ENCODE measurements around the gene RAB24.
A peak's percentile ranks its signal among the peaks of the same experiment; 100 is the strongest.
"Not testable (repeated sequence)": the region's sequence is repeated elsewhere in the genome, so short reads cannot be mapped to it uniquely, and the experiment has no call there.

Gene RAB24

DNA sequence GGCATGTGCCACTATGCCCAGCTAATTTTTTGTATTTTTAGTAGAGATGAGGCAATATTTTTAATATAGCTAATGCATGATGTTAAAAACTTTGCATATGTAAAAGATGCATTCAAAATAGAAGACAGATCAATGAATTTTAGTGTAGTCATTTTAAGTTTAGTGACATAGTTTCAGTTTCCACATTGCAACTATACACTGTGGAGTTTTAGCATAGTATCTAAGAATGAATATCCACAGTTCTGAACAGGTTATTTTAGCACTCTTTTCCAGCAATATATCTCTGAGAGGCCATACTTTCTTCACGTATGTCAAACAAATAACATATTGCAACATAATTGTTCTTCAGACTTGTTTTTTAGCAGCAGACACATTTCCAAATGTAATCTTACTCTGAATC, 39.3 kb downstream of the RAB24 start:
- CTCF ChIA-PET = interaction anchor here (1.0 to 1.4 kb wide), 2 partner anchors 150 to 151 kb away, joined by 3 to 5 read pairs; no protein-coding TSS in a partner anchor
- no peaks in the 10 kb centered on the region for H3K9me3 ChIP-seq (ENCODE audit: control extremely low read depth in 1 of 5, control insufficient read depth in 4 of 5, insufficient read depth in 2 of 5, low read depth in 1 of 5, low read length in 4 of 5)

GRCh38 chr5:177261510-177261909, 42.0 kb downstream of the RAB24 start:
- 100% methylated on average over 1 of the region's 1 CpG for WGBS (ENCODE audit: insufficient coverage)
- POLR2A ChIA-PET = no interaction called here

More for the DNA sequence above, 39.3 kb downstream of the RAB24 start:
- H3K4me3 ChIP-seq (ENCODE audit: control insufficient read depth in 1 of 7, extremely low read depth in 1 of 7, insufficient read depth in 4 of 7, low read depth in 2 of 7, low read length in 6 of 7) = no peak overlapping the region
- POLR2A ChIA-PET = no interaction called here
- no peaks in the 10 kb centered on the region for H3K27me3 ChIP-seq (replicated peaks in 2 of 5; ENCODE audit: control insufficient read depth in 4 of 5, insufficient read depth in 5 of 5, low read length in 4 of 5)
- 100% methylated on average over 1 of the region's 1 CpG for WGBS (ENCODE audit: insufficient coverage)
- no peak overlapping the region for H3K27ac ChIP-seq (ENCODE audit: insufficient read depth in 1 of 2, low read depth in 1 of 2, low read length in 2 of 2, poor library complexity in 1 of 2, severe bottlenecking in 2 of 2)
- H3K4me1 ChIP-seq (ENCODE audit: control extremely low read depth in 1 of 4, control insufficient read depth in 4 of 4, insufficient read depth in 4 of 4, low read length in 3 of 4) = no peaks in the 10 kb centered on the region
- no peak for DNase-seq
- peaks cover 22 to 82% (median 50%) of the 10 kb centered on the region in 4 experiments for H3K36me3 ChIP-seq (ENCODE audit: control insufficient read depth in 4 of 4, insufficient read depth in 4 of 4, low read length in 3 of 4)

DNA sequence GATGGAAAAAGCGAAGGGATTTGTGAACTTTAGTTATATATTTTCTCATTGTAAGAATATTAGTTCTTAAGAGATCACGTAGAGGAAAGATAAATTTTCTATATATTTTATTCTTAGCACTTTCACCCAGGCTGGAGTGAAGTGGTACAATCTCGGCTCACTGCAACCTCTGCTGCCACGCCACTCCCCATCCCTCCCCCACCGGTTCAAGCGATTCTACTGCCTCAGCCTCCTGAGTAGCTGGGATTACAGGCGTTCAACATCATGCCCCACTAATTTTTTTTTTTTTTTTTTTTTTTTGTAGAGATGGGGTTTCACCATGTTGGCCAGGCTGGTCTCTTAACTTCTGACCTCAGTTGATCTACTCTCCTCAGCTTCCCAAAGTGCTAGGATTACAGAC, 42.6 kb downstream of the RAB24 start:
- 100% methylated on average over 1 of the region's 7 CpGs for WGBS (ENCODE audit: insufficient coverage)
- Histone ChIP-seq H3K4me1 (ENCODE audit: control extremely low read depth in 1 of 4, control insufficient read depth in 4 of 4, insufficient read depth in 4 of 4, low read length in 3 of 4) (no peaks in the 10 kb centered on the region), H3K36me3 (ENCODE audit: control insufficient read depth in 4 of 4, insufficient read depth in 4 of 4, low read length in 3 of 4) (peaks cover 19 to 79% (median 52%) of the 10 kb centered on the region in 4 experiments), H3K27ac (ENCODE audit: insufficient read depth in 1 of 2, low read depth in 1 of 2, low read length in 2 of 2, poor library complexity in 1 of 2, severe bottlenecking in 2 of 2) (no peak overlapping the region), H3K27me3 (replicated peaks in 2 of 5; ENCODE audit: control insufficient read depth in 4 of 5, insufficient read depth in 5 of 5, low read length in 4 of 5) (no peaks in the 10 kb centered on the region), H3K4me3 (ENCODE audit: control insufficient read depth in 1 of 7, extremely low read depth in 1 of 7, insufficient read depth in 4 of 7, low read depth in 2 of 7, low read length in 6 of 7) (no peak overlapping the region), H3K9me3 (ENCODE audit: control extremely low read depth in 1 of 5, control insufficient read depth in 4 of 5, insufficient read depth in 2 of 5, low read depth in 1 of 5, low read length in 4 of 5) (no peaks in the 10 kb centered on the region)
- POLR2A ChIA-PET = no interaction called here
- DNase-seq = no peak
- CTCF ChIA-PET = no interaction called here

More at GRCh38 chr5:177261510-177261909, 42.0 kb downstream of the RAB24 start:
- H3K4me3 ChIP-seq (ENCODE audit: control insufficient read depth in 1 of 7, extremely low read depth in 1 of 7, insufficient read depth in 4 of 7, low read depth in 2 of 7, low read length in 6 of 7) = no peak overlapping the region
- H3K9me3 ChIP-seq (ENCODE audit: control extremely low read depth in 1 of 5, control insufficient read depth in 4 of 5, insufficient read depth in 2 of 5, low read depth in 1 of 5, low read length in 4 of 5) = no peaks in the 10 kb centered on the region
- no peak overlapping the region for H3K27ac ChIP-seq (ENCODE audit: insufficient read depth in 1 of 2, low read depth in 1 of 2, low read length in 2 of 2, poor library complexity in 1 of 2, severe bottlenecking in 2 of 2)
- no peaks in the 10 kb centered on the region for H3K4me1 ChIP-seq (ENCODE audit: control extremely low read depth in 1 of 4, control insufficient read depth in 4 of 4, insufficient read depth in 4 of 4, low read length in 3 of 4)
- no peaks in the 10 kb centered on the region for H3K27me3 ChIP-seq (replicated peaks in 2 of 5; ENCODE audit: control insufficient read depth in 4 of 5, insufficient read depth in 5 of 5, low read length in 4 of 5)
- no peak for DNase-seq
- CTCF ChIA-PET = no interaction called here
- peaks cover 21 to 80% (median 55%) of the 10 kb centered on the region in 4 experiments for H3K36me3 ChIP-seq (ENCODE audit: control insufficient read depth in 4 of 4, insufficient read depth in 4 of 4, low read length in 3 of 4)

- H3K4me3 ChIP-seq (ENCODE audit: control insufficient read depth in 1 of 7, extremely low read depth in 1 of 7, insufficient read depth in 4 of 7, low read depth in 2 of 7, low read length in 6 of 7); H3K9me3 ChIP-seq (ENCODE audit: control extremely low read depth in 1 of 5, control insufficient read depth in 4 of 5, insufficient read depth in 2 of 5, low read depth in 1 of 5, low read length in 4 of 5); POLR2A ChIA-PET; H3K27ac ChIP-seq (ENCODE audit: insufficient read depth in 1 of 2, low read depth in 1 of 2, low read length in 2 of 2, poor library complexity in 1 of 2, severe bottlenecking in 2 of 2); H3K27me3 ChIP-seq (replicated peaks in 2 of 5; ENCODE audit: control insufficient read depth in 4 of 5, insufficient read depth in 5 of 5, low read length in 4 of 5); DNase-seq; H3K4me1 ChIP-seq (ENCODE audit: control extremely low read depth in 1 of 4, control insufficient read depth in 4 of 4, insufficient read depth in 4 of 4, low read length in 3 of 4): not testable (repeated sequence)
- H3K36me3 ChIP-seq (ENCODE audit: control insufficient read depth in 4 of 4, insufficient read depth in 4 of 4, low read length in 3 of 4) = peaks cover 14 to 84% (median 48%) of the 10 kb centered on the region in 4 experiments
- WGBS (ENCODE audit: insufficient coverage) = 93% methylated on average over 4 of the region's 7 CpGs
- CTCF ChIA-PET = interaction anchor here (0.9 kb wide), 1 partner anchor 144 kb away, joined by 5 read pairs; no protein-coding TSS in a partner anchor
Observed at GRCh38 chr5:177258711-177259110, 44.8 kb downstream of the RAB24 start.

- WGBS (ENCODE audit: insufficient coverage) = 100% methylated on average over 2 of the region's 5 CpGs
- CTCF ChIA-PET = no interaction called here
- Histone ChIP-seq H3K9me3 (ENCODE audit: control extremely low read depth in 1 of 5, control insufficient read depth in 4 of 5, insufficient read depth in 2 of 5, low read depth in 1 of 5, low read length in 4 of 5) (no peaks in the 10 kb centered on the region), H3K36me3 (ENCODE audit: control insufficient read depth in 4 of 4, insufficient read depth in 4 of 4, low read length in 3 of 4) (peaks cover 18 to 82% (median 50%) of the 10 kb centered on the region in 4 experiments), H3K4me3 (ENCODE audit: control insufficient read depth in 1 of 7, extremely low read depth in 1 of 7, insufficient read depth in 4 of 7, low read depth in 2 of 7, low read length in 6 of 7) (no peak overlapping the region), H3K27me3 (replicated peaks in 2 of 5; ENCODE audit: control insufficient read depth in 4 of 5, insufficient read depth in 5 of 5, low read length in 4 of 5) (no peaks in the 10 kb centered on the region), H3K4me1 (ENCODE audit: control extremely low read depth in 1 of 4, control insufficient read depth in 4 of 4, insufficient read depth in 4 of 4, low read length in 3 of 4) (no peaks in the 10 kb centered on the region), H3K27ac (ENCODE audit: insufficient read depth in 1 of 2, low read depth in 1 of 2, low read length in 2 of 2, poor library complexity in 1 of 2, severe bottlenecking in 2 of 2) (peak overlapping the region in 1 of 2 experiments; percentile 39)
- POLR2A ChIA-PET = no interaction called here
- no peak for DNase-seq
Observed at GRCh38 chr5:177256296-177256695, 47.2 kb downstream of the RAB24 start.

GRCh38 chr5:177253252-177253651, 50.3 kb downstream of the RAB24 start:
- H3K9me3 ChIP-seq (ENCODE audit: control extremely low read depth in 1 of 5, control insufficient read depth in 4 of 5, insufficient read depth in 2 of 5, low read depth in 1 of 5, low read length in 4 of 5) = no peaks in the 10 kb centered on the region
- ChIA-PET POLR2A (no interaction called here), CTCF (interaction anchor here (0.5 to 1.4 kb wide), 3 partner anchors 31 to 750 kb away, joined by 3 read pairs; no protein-coding TSS in a partner anchor)
- WGBS (ENCODE audit: insufficient coverage) = no CpG with 5 or more reads among the region's 1 CpG
- no peak overlapping the region for H3K4me3 ChIP-seq (ENCODE audit: control insufficient read depth in 1 of 7, extremely low read depth in 1 of 7, insufficient read depth in 4 of 7, low read depth in 2 of 7, low read length in 6 of 7)
- H3K27me3 ChIP-seq (replicated peaks in 2 of 5; ENCODE audit: control insufficient read depth in 4 of 5, insufficient read depth in 5 of 5, low read length in 4 of 5) = no peaks in the 10 kb centered on the region
- peaks cover 21 to 77% (median 43%) of the 10 kb centered on the region in 4 experiments for H3K36me3 ChIP-seq (ENCODE audit: control insufficient read depth in 4 of 4, insufficient read depth in 4 of 4, low read length in 3 of 4)
- DNase-seq = no peak
- H3K4me1 ChIP-seq (ENCODE audit: control extremely low read depth in 1 of 4, control insufficient read depth in 4 of 4, insufficient read depth in 4 of 4, low read length in 3 of 4) = no peaks in the 10 kb centered on the region
- no peak overlapping the region for H3K27ac ChIP-seq (ENCODE audit: insufficient read depth in 1 of 2, low read depth in 1 of 2, low read length in 2 of 2, poor library complexity in 1 of 2, severe bottlenecking in 2 of 2)

Data from common myeloid progenitor, CD34-positive (primary cell).